D721Med (cell line): ENCODE data around the gene CLSTN2.

Experiments used
- DNase-seq: peaks from one replicate; pipeline ENCODE4 v3.0.0; 2011; ENCODE audit warnings: low spot score; ENCODE audit not compliant: insufficient read length
- FAIRE-seq: peaks from 2 replicates; lab custom pipeline; 2011; peaks lifted over from hg19 to GRCh38; lab: Jason Lieb, UNC
- TF ChIP-seq, protein P1 (sequence below): IDR thresholded peaks from 2 replicates; pipeline ENCODE4 v1.5.1; 2012; ENCODE audit warnings: mild to moderate bottlenecking, control low read depth; ENCODE audit not compliant: insufficient read depth; ENCODE audit errors: missing control alignments

Gene CLSTN2

DNA sequence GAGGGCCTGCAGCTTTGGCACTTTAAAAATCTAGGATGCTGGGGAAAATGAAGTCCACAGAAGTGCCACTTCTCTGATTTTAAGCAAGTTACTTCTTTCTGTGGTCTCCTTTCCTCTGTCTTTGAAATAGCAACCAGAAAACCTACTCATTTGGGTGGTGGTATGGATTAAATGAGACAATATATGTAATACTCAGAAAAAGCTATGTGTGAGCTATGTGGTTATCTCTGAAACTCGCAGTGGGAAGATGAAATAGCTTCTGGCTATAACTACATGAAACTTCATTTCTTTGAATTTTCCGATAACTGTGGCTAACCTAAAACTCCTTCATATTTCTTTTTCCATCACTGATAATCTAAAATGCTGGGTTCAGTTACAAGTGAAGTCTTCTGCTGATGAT is 368.9 kb downstream of the CLSTN2 start:
- no peak for DNase-seq
- TF ChIP-seq, protein P1, sequence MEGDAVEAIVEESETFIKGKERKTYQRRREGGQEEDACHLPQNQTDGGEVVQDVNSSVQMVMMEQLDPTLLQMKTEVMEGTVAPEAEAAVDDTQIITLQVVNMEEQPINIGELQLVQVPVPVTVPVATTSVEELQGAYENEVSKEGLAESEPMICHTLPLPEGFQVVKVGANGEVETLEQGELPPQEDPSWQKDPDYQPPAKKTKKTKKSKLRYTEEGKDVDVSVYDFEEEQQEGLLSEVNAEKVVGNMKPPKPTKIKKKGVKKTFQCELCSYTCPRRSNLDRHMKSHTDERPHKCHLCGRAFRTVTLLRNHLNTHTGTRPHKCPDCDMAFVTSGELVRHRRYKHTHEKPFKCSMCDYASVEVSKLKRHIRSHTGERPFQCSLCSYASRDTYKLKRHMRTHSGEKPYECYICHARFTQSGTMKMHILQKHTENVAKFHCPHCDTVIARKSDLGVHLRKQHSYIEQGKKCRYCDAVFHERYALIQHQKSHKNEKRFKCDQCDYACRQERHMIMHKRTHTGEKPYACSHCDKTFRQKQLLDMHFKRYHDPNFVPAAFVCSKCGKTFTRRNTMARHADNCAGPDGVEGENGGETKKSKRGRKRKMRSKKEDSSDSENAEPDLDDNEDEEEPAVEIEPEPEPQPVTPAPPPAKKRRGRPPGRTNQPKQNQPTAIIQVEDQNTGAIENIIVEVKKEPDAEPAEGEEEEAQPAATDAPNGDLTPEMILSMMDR, result no peak
- FAIRE-seq, result no peak

DNA sequence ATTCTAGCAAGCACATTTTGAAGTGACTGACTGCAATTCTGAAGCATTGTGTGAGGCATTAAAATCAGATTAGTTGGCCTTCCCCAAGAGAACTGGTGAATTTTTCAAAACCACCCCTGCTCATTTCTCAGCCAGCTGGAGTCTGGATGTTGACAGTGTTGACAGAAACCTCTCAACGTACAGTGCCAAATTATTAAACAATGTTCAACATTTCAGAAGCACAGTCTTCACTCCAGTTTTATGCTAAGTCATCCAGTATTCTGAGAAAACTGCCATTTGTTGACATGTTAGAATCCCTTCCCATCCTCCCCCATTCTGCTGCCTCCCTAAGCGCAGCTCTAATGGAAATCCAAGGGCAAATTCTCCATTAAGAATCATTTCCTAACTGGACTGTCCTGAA is 373.6 kb downstream of the CLSTN2 start:
- TF ChIP-seq, protein P1, result no peak
- FAIRE-seq (no peak), DNase-seq (no peak)

DNA sequence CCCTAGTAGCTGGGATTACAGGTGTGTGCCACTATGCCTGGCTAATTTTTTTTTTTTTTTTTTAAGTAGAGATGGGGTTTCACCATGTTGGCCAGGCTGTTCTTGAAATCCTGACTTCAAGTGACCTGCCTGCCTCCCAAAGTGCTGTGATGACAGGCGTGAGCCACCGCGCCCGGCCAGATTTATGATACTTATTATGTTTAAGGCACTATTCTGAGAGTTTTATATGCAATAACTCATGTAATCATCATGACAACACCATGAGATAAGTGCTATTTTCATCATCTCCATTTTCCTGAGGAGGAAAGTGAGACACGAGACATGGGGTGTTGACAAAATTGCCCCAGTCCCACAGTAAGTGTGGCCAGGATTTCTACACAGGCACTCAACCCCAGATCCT is 376.4 kb downstream of the CLSTN2 start:
- no peak for DNase-seq
- no peak for FAIRE-seq
- TF ChIP-seq, protein P1, result no peak

DNA sequence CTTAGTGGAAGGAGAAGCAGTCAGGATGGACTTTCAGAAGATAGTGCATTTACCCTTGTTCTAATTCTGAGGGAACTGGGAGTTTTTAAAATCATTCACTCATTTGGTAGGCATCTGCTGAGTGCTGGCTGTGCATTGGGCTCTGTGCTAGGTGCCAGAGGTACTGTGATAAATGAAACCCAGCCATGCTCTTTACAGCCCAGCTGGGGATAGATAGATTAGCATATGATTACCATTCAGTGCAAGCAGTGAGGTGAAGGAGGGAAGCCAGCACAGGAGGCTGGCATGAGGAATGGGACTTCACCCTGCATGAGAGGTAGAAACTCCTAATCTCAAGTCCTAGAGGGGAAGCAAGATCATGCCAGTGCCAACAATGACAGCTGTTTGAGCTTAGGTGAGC is 381.0 kb downstream of the CLSTN2 start:
- TF ChIP-seq, protein P1, result no peak
- DNase-seq, result no peak
- no peak for FAIRE-seq

DNA sequence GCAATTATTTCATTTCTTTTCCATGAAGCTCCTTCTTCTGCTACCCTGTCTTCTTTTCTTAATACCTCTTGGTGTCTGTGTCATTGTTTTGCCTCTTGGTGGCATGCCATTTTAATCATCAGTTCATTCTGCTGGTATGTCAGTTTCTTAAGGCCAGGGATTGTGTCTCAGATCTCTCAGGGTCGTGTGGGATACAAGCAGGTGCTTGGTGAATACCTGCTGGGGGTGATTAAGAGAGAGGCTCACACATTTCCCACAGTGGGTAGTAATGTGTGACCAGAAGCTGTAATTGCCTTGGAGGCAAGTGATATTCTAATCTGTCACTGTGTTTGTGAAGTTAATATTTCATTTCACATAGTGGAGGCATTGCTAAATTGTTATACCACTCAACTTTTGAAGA is 381.5 kb downstream of the CLSTN2 start:
- no peak for FAIRE-seq
- DNase-seq, result no peak
- TF ChIP-seq, protein P1, result no peak

DNA sequence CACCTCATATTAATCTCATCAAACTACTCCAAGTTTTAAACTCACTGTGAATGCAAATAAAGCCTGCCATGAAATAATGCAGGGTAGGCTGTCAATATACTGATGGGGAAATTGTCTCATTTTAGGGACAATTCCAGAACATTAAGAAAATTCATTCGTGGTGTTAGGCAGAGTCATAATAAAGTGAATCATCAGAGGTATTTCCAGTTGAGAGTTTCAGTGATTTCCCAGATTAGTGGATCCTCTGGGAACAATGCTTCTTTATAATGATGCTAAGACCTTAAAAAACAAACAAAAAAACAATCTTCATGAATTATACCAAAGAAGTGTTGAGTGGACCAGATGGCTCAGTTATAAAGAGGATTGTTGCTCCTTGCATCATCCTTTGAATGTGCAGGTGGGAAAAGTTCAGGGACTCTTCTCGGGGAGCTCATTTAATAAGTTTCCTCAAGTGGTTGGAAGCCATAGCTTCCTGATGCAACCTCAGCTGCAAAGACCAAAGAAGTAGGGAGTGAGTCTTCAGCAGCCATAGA is 381.9 kb downstream of the CLSTN2 start:
- DNase-seq (no peak), FAIRE-seq (no peak)
- TF ChIP-seq, protein P1, result no peak

DNA sequence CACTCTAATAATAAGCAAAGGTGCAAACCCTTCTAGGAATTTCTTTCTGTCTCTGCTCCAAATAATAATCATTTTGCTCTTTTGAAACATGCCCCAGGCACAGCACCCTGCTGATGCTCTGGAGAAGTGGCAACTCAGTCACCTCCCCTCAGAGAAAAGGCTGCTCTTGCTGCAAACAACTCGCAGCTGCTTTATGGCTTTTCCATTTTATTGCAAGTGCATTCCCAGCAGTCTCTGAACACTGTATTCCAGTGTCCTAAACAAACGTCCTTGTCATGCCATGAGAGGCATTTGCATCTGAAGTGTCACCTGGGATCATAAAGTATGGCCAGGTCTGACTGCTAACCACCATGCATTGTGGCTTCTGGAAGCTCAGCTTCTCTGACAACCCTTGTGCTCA is 384.8 kb downstream of the CLSTN2 start:
- FAIRE-seq (no peak), DNase-seq (no peak)
- TF ChIP-seq, protein P1, result no peak
